ENCODE data around the gene HCN1. TPM values are rescaled to one million over a fixed set of nuclear protein-coding genes. Genes with fewer than 3 reads are reported as not detected.
A peak's percentile ranks its signal among the peaks of the same experiment; 100 is the strongest.

The HCN1 gene
- total RNA-seq, 2 donors from 2014 or later, result 5.9 to 10.8 TPM

- Mint-ChIP-seq H3K4me3 (no peak overlapping the region), H3K4me1 (peaks cover 5% of the 10 kb centered on the region), H3K9me3 (no peaks in the 10 kb centered on the region), H3K27me3 (ENCODE audit: insufficient read depth) (no peaks in the 10 kb centered on the region), H3K27ac (no peak overlapping the region), H3K36me3 (ENCODE audit: low read depth) (no peaks in the 10 kb centered on the region)
- Histone ChIP-seq H3K9me3 (ENCODE audit: control insufficient read depth, low read length) (no peaks in the 10 kb centered on the region), H3K4me1 (ENCODE audit: control insufficient read depth, insufficient read depth, low read length) (peaks cover 3% of the 10 kb centered on the region), H3K27me3 (ENCODE audit: control insufficient read depth, insufficient read depth, low read length, poor library complexity, severe bottlenecking) (no peaks in the 10 kb centered on the region), H3K27ac (ENCODE audit: low read depth, low read length) (no peak overlapping the region), H3K9ac (ENCODE audit: extremely low read depth, low read length, poor library complexity, severe bottlenecking) (no peak overlapping the region), H3K36me3 (ENCODE audit: control insufficient read depth, insufficient read depth, low read length) (no peaks in the 10 kb centered on the region), H3K4me3 (ENCODE audit: low read length) (no peak overlapping the region)
- no peak for TF ChIP-seq CTCF (conservative IDR thresholded peaks at IDR 0.05)
- DNase-seq, result no peak
- 59% methylated on average over 3 of the region's 3 CpGs; no CpG with 5 or more reads in 1 of the 2 experiments for WGBS, 2 experiments (ENCODE audit: insufficient coverage in 1 of 2, insufficient read length in 1 of 2)
Observed at GRCh38 chr5:45542421-45542820, 153.8 kb downstream of the HCN1 start.

DNA sequence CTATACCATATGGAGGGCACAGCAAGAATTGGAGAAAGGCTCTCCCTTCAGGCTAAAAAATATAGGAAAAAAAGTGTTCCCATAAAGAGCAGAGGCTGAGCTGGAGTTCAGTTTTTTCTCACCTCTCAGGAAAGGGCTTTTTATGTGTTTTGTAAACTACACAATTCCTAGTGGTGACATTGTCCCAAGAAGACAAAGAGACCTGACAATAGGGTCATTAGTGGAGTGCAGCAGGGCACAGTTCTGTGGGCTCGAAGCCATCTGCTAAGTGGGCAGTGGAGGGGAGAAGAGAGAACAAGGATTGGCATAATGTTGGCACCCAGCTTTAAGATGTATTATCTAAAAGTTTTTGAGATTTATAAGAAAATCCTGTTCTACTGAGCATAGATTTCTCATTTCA, 162.5 kb downstream of the HCN1 start:
- H3K4me1 ChIP-seq (ENCODE audit: control insufficient read depth, insufficient read depth, low read length), result no peaks in the 10 kb centered on the region
- TF ChIP-seq CTCF (conservative IDR thresholded peaks at IDR 0.05), result no peak
- DNase-seq, result no peak
- Mint-ChIP-seq H3K27ac (no peak overlapping the region), H3K36me3 (ENCODE audit: low read depth) (no peaks in the 10 kb centered on the region), H3K9me3 (no peaks in the 10 kb centered on the region), H3K4me1 (no peaks in the 10 kb centered on the region), H3K27me3 (ENCODE audit: insufficient read depth) (no peaks in the 10 kb centered on the region), H3K4me3 (no peak overlapping the region)
- peak overlapping the region; percentile 44 for H3K27ac ChIP-seq (ENCODE audit: low read depth, low read length)
- no peaks in the 10 kb centered on the region for H3K9me3 ChIP-seq (ENCODE audit: control insufficient read depth, low read length)
- no peak overlapping the region for H3K9ac ChIP-seq (ENCODE audit: extremely low read depth, low read length, poor library complexity, severe bottlenecking)
- 97% methylated on average over 1 of the region's 1 CpG; no CpG with 5 or more reads in 1 of the 2 experiments for WGBS, 2 experiments (ENCODE audit: insufficient coverage in 1 of 2, insufficient read length in 1 of 2)
- H3K27me3 ChIP-seq (ENCODE audit: control insufficient read depth, insufficient read depth, low read length, poor library complexity, severe bottlenecking), result no peaks in the 10 kb centered on the region
- no peak overlapping the region for H3K4me3 ChIP-seq (ENCODE audit: low read length)
- H3K36me3 ChIP-seq (ENCODE audit: control insufficient read depth, insufficient read depth, low read length), result no peaks in the 10 kb centered on the region

DNA sequence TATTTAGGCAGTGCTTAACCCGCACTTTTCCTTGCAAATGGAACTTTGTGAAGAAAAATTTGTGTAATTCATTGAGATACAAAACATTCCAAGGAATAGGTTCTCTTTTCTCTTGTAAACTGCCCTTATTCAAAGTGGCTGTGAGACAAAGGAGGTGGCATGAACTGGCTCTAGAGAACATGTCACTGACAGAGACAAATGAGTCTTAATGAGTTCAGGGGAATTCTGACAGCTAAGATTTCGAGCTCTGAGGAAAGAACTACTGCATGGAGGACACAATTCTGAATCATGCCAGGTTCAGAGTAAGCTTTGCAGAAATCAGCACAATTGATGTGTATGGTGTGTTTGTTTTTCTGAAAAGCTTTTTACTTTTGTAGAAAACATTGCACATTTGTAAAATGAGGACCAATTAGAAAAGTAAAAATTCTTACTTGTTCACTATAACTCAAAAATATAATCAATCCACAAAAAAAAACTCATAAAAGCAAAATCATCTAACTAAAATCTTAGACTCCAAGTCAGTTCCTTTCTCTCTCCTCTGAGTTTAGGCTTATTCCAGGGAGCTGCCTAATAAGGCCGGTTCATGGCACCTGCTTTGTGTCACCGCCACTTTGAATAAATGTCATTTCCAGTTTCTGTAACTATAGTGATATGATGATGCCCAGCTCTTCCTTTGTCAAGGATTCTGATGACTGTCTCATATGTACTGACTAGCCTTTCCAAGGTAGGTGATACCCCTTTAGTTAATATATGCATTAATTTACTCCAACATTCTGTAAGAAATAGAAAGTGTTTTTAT, 163.2 kb downstream of the HCN1 start:
- H3K4me1 Mint-ChIP-seq, result no peaks in the 10 kb centered on the region
- no peak overlapping the region for H3K4me3 Mint-ChIP-seq
- no peaks in the 10 kb centered on the region for H3K9me3 ChIP-seq (ENCODE audit: control insufficient read depth, low read length)
- 44 to 85% methylated on average over 1 to 4 of the region's 4 CpGs for WGBS, 2 experiments (ENCODE audit: insufficient coverage in 1 of 2, insufficient read length in 1 of 2)
- no peak overlapping the region for H3K9ac ChIP-seq (ENCODE audit: extremely low read depth, low read length, poor library complexity, severe bottlenecking)
- H3K36me3 ChIP-seq (ENCODE audit: control insufficient read depth, insufficient read depth, low read length), result no peaks in the 10 kb centered on the region
- H3K27ac Mint-ChIP-seq, result no peak overlapping the region
- H3K9me3 Mint-ChIP-seq, result no peaks in the 10 kb centered on the region
- H3K27ac ChIP-seq (ENCODE audit: low read depth, low read length), result peak overlapping the region; percentile 69
- H3K27me3 ChIP-seq (ENCODE audit: control insufficient read depth, insufficient read depth, low read length, poor library complexity, severe bottlenecking), result no peaks in the 10 kb centered on the region
- no peaks in the 10 kb centered on the region for H3K36me3 Mint-ChIP-seq (ENCODE audit: low read depth)
- TF ChIP-seq CTCF (conservative IDR thresholded peaks at IDR 0.05), result no peak
- no peak overlapping the region for H3K4me3 ChIP-seq (ENCODE audit: low read length)
- no peaks in the 10 kb centered on the region for H3K4me1 ChIP-seq (ENCODE audit: control insufficient read depth, insufficient read depth, low read length)
- no peak for DNase-seq
- no peaks in the 10 kb centered on the region for H3K27me3 Mint-ChIP-seq (ENCODE audit: insufficient read depth)
